ENCODE data around the gene CFAP53. TPM values are rescaled to one million over a fixed set of nuclear protein-coding genes. Genes with fewer than 3 reads are reported as not detected.
"Not testable (repeated sequence)": the region's sequence is repeated elsewhere in the genome, so short reads cannot be mapped to it uniquely, and the experiment has no call there.

The CFAP53 gene
- total and polyA plus RNA-seq, 5 donors from 2014 or later, result 0.27 to 0.35 TPM; not detected in 3

- ATAC-seq (ENCODE audit: low read depth in 2 of 2); H3K36me3 Mint-ChIP-seq; H3K9me3 ChIP-seq (ENCODE audit: control insufficient read depth in 2 of 2, low read length in 2 of 2); H3K4me3 ChIP-seq (ENCODE audit: low read depth, low read length); H3K36me3 ChIP-seq (ENCODE audit: control insufficient read depth, insufficient read depth, low read length); H3K9me3 Mint-ChIP-seq; DNase-seq; H3K27ac Mint-ChIP-seq; H3K27ac ChIP-seq (ENCODE audit: insufficient read depth, low read length, poor library complexity, severe bottlenecking): not testable (repeated sequence)
- peaks cover 14% of the 10 kb centered on the region for H3K4me1 ChIP-seq (ENCODE audit: control insufficient read depth, insufficient read depth, low read length, poor library complexity, severe bottlenecking)
- peaks cover 27% of the 10 kb centered on the region for H3K27me3 ChIP-seq (ENCODE audit: control insufficient read depth, insufficient read depth, low read length)
- Mint-ChIP-seq H3K27me3 (peaks cover 59% of the 10 kb centered on the region), H3K4me1 (peaks cover 0 to 17% (median 5%) of the 10 kb centered on the region in 4 donors), H3K4me3 (peak overlapping the region in 2 of 4 donors; percentile 74 to 92)
Measured at GRCh38 chr18:50308851-50309250, 42.6 kb upstream of the CFAP53 start.

- Histone ChIP-seq H3K4me3 (ENCODE audit: low read depth, low read length) (peak overlapping the region; percentile 89), H3K36me3 (ENCODE audit: control insufficient read depth, insufficient read depth, low read length) (no peaks in the 10 kb centered on the region), H3K27me3 (ENCODE audit: control insufficient read depth, insufficient read depth, low read length) (peaks cover 27% of the 10 kb centered on the region), H3K4me1 (ENCODE audit: control insufficient read depth, insufficient read depth, low read length, poor library complexity, severe bottlenecking) (peaks cover 14% of the 10 kb centered on the region), H3K9me3 (ENCODE audit: control insufficient read depth in 2 of 2, low read length in 2 of 2) (peaks cover 5 to 9% of the 10 kb centered on the region in 2 experiments), H3K27ac (ENCODE audit: insufficient read depth, low read length, poor library complexity, severe bottlenecking) (no peak overlapping the region)
- DNase-seq (peak; percentile 85 to 95 (median 89)), ATAC-seq (ENCODE audit: low read depth in 2 of 2) (peak; percentile 98 to 99)
- no peaks in the 10 kb centered on the region for H3K36me3 Mint-ChIP-seq
- H3K4me3 Mint-ChIP-seq, result peak overlapping the region; percentile 73 to 93 (median 92)
- H3K27me3 Mint-ChIP-seq, result peaks cover 58% of the 10 kb centered on the region
- peaks cover 0 to 17% (median 5%) of the 10 kb centered on the region in 4 donors for H3K4me1 Mint-ChIP-seq
- peaks cover 0 to 5% (median 3%) of the 10 kb centered on the region in 7 donors for H3K9me3 Mint-ChIP-seq
- H3K27ac Mint-ChIP-seq, result peak overlapping the region; percentile 50 to 91 (median 67)
Measured at GRCh38 chr18:50307738-50308470, 41.6 kb upstream of the CFAP53 start.

GRCh38 chr18:50307400-50307737 is 41.1 kb upstream of the CFAP53 start:
- H3K9me3 Mint-ChIP-seq, result peaks cover 0 to 5% (median 3%) of the 10 kb centered on the region in 7 donors
- no peak for DNase-seq
- Histone ChIP-seq H3K27me3 (ENCODE audit: control insufficient read depth, insufficient read depth, low read length) (peaks cover 29% of the 10 kb centered on the region), H3K27ac (ENCODE audit: insufficient read depth, low read length, poor library complexity, severe bottlenecking) (no peak overlapping the region), H3K36me3 (ENCODE audit: control insufficient read depth, insufficient read depth, low read length) (no peaks in the 10 kb centered on the region), H3K4me1 (ENCODE audit: control insufficient read depth, insufficient read depth, low read length, poor library complexity, severe bottlenecking) (peaks cover 14% of the 10 kb centered on the region), H3K9me3 (ENCODE audit: control insufficient read depth in 2 of 2, low read length in 2 of 2) (peaks cover 5 to 9% of the 10 kb centered on the region in 2 experiments), H3K4me3 (ENCODE audit: low read depth, low read length) (peak overlapping the region; percentile 89)
- H3K4me1 Mint-ChIP-seq, result peaks cover 0 to 17% (median 5%) of the 10 kb centered on the region in 4 donors
- peaks cover 59% of the 10 kb centered on the region for H3K27me3 Mint-ChIP-seq
- H3K27ac Mint-ChIP-seq, result peak overlapping the region; percentile 50 to 91 (median 67)
- H3K36me3 Mint-ChIP-seq, result no peaks in the 10 kb centered on the region
- no peak for ATAC-seq (ENCODE audit: low read depth in 2 of 2)
- H3K4me3 Mint-ChIP-seq, result peak overlapping the region; percentile 73 to 93 (median 92)

- Histone ChIP-seq H3K4me3 (ENCODE audit: low read depth, low read length) (peak overlapping the region; percentile 89), H3K4me1 (ENCODE audit: control insufficient read depth, insufficient read depth, low read length, poor library complexity, severe bottlenecking) (peaks cover 14% of the 10 kb centered on the region), H3K27me3 (ENCODE audit: control insufficient read depth, insufficient read depth, low read length) (peaks cover 29% of the 10 kb centered on the region), H3K9me3 (ENCODE audit: control insufficient read depth in 2 of 2, low read length in 2 of 2) (peaks cover 5 to 9% of the 10 kb centered on the region in 2 experiments), H3K27ac (ENCODE audit: insufficient read depth, low read length, poor library complexity, severe bottlenecking) (no peak overlapping the region), H3K36me3 (ENCODE audit: control insufficient read depth, insufficient read depth, low read length) (no peaks in the 10 kb centered on the region)
- H3K4me1 Mint-ChIP-seq, result peaks cover 0 to 17% (median 5%) of the 10 kb centered on the region in 4 donors
- ATAC-seq (ENCODE audit: low read depth in 2 of 2) (no peak), DNase-seq (no peak)
- no peak overlapping the region for H3K27ac Mint-ChIP-seq
- H3K4me3 Mint-ChIP-seq, result peak overlapping the region; percentile 31 to 93 (median 92)
- no peaks in the 10 kb centered on the region for H3K36me3 Mint-ChIP-seq
- peaks cover 0 to 5% (median 3%) of the 10 kb centered on the region in 7 donors for H3K9me3 Mint-ChIP-seq
- H3K27me3 Mint-ChIP-seq, result peaks cover 62% of the 10 kb centered on the region
Measured at GRCh38 chr18:50306944-50307343, 40.6 kb upstream of the CFAP53 start.

GRCh38 chr18:50301074-50301473 is 34.8 kb upstream of the CFAP53 start:
- ATAC-seq (ENCODE audit: low read depth in 2 of 2), result no peak
- peaks cover 37% of the 10 kb centered on the region for H3K27me3 ChIP-seq (ENCODE audit: control insufficient read depth, insufficient read depth, low read length)
- Mint-ChIP-seq H3K36me3 (no peaks in the 10 kb centered on the region), H3K27me3 (peaks cover 78% of the 10 kb centered on the region), H3K4me1 (peaks cover 0 to 15% (median 8%) of the 10 kb centered on the region in 4 donors), H3K4me3 (no peak overlapping the region), H3K27ac (no peak overlapping the region), H3K9me3 (peaks cover 0 to 5% (median 2%) of the 10 kb centered on the region in 7 donors)
- H3K4me3 ChIP-seq (ENCODE audit: low read depth, low read length), result no peak overlapping the region
- H3K4me1 ChIP-seq (ENCODE audit: control insufficient read depth, insufficient read depth, low read length, poor library complexity, severe bottlenecking), result peaks cover 15% of the 10 kb centered on the region
- H3K36me3 ChIP-seq (ENCODE audit: control insufficient read depth, insufficient read depth, low read length), result no peaks in the 10 kb centered on the region
- peaks cover 5 to 9% of the 10 kb centered on the region in 2 experiments for H3K9me3 ChIP-seq (ENCODE audit: control insufficient read depth in 2 of 2, low read length in 2 of 2)
- no peak for DNase-seq
- H3K27ac ChIP-seq (ENCODE audit: insufficient read depth, low read length, poor library complexity, severe bottlenecking), result no peak overlapping the region

GRCh38 chr18:50299626-50300388 is 33.5 kb upstream of the CFAP53 start:
- Mint-ChIP-seq H3K4me3 (peak overlapping the region in 3 of 4 donors; percentile 36 to 62 (median 44)), H3K27ac (no peak overlapping the region), H3K36me3 (no peaks in the 10 kb centered on the region), H3K27me3 (peaks cover 78% of the 10 kb centered on the region), H3K9me3 (peaks cover 0 to 2% (median 0%) of the 10 kb centered on the region in 7 donors), H3K4me1 (peaks cover 0 to 15% (median 8%) of the 10 kb centered on the region in 4 donors)
- ATAC-seq (ENCODE audit: low read depth in 2 of 2) (no peak), DNase-seq (no peak)
- Histone ChIP-seq H3K36me3 (ENCODE audit: control insufficient read depth, insufficient read depth, low read length) (no peaks in the 10 kb centered on the region), H3K4me3 (ENCODE audit: low read depth, low read length) (no peak overlapping the region), H3K4me1 (ENCODE audit: control insufficient read depth, insufficient read depth, low read length, poor library complexity, severe bottlenecking) (peaks cover 15% of the 10 kb centered on the region), H3K27ac (ENCODE audit: insufficient read depth, low read length, poor library complexity, severe bottlenecking) (no peak overlapping the region), H3K27me3 (ENCODE audit: control insufficient read depth, insufficient read depth, low read length) (peaks cover 29% of the 10 kb centered on the region), H3K9me3 (ENCODE audit: control insufficient read depth in 2 of 2, low read length in 2 of 2) (peaks cover under 1 to 3% of the 10 kb centered on the region in 2 experiments)

- H3K27me3 Mint-ChIP-seq, result peaks cover 71% of the 10 kb centered on the region
- no peak for ATAC-seq (ENCODE audit: low read depth in 2 of 2)
- Histone ChIP-seq H3K4me1 (ENCODE audit: control insufficient read depth, insufficient read depth, low read length, poor library complexity, severe bottlenecking) (peaks cover 15% of the 10 kb centered on the region), H3K36me3 (ENCODE audit: control insufficient read depth, insufficient read depth, low read length) (no peaks in the 10 kb centered on the region), H3K27me3 (ENCODE audit: control insufficient read depth, insufficient read depth, low read length) (peaks cover 21% of the 10 kb centered on the region), H3K27ac (ENCODE audit: insufficient read depth, low read length, poor library complexity, severe bottlenecking) (no peak overlapping the region), H3K9me3 (ENCODE audit: control insufficient read depth in 2 of 2, low read length in 2 of 2) (no peaks in the 10 kb centered on the region), H3K4me3 (ENCODE audit: low read depth, low read length) (no peak overlapping the region)
- peak overlapping the region in 1 of 3 donors; percentile 84 for H3K27ac Mint-ChIP-seq
- H3K4me3 Mint-ChIP-seq, result peak overlapping the region in 3 of 4 donors; percentile 29 to 81 (median 62)
- peaks cover 0 to 15% (median 8%) of the 10 kb centered on the region in 4 donors for H3K4me1 Mint-ChIP-seq
- H3K36me3 Mint-ChIP-seq, result no peaks in the 10 kb centered on the region
- peaks cover 0 to 2% (median 0%) of the 10 kb centered on the region in 7 donors for H3K9me3 Mint-ChIP-seq
- DNase-seq, result no peak
Measured at GRCh38 chr18:50298443-50299284, 32.4 kb upstream of the CFAP53 start.
